Ammon's horn (tissue), 1 donor: Measurements from ENCODE around the gene TNNI2.

ENCODE experiments used
- DNase-seq: peaks from one replicate; pipeline ENCODE4 v3.0.0-alpha.2; 2016; ENCODE audit warnings: low spot score

The TNNI2 gene

DNA sequence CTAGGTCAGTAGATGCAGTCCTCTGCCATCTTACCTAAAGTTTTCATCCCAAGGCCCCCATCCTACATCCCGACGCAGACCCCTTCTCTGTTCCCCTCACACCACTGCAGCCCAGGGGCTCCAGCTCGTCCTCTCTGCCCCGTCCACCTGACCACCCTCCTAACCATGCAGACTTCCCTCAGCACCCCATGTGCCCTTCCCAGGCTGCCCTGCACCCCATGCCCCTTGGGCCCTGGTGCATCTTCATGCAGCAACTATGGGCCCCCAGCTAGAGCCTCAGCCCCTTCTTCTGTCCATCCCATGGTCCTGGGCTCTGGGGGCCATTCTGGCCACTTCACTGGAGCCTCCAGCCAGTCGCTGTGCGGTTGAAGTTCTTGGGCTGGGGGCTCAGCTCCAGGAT, 50.0 kb downstream of the TNNI2 start:
- no peak for DNase-seq

DNA sequence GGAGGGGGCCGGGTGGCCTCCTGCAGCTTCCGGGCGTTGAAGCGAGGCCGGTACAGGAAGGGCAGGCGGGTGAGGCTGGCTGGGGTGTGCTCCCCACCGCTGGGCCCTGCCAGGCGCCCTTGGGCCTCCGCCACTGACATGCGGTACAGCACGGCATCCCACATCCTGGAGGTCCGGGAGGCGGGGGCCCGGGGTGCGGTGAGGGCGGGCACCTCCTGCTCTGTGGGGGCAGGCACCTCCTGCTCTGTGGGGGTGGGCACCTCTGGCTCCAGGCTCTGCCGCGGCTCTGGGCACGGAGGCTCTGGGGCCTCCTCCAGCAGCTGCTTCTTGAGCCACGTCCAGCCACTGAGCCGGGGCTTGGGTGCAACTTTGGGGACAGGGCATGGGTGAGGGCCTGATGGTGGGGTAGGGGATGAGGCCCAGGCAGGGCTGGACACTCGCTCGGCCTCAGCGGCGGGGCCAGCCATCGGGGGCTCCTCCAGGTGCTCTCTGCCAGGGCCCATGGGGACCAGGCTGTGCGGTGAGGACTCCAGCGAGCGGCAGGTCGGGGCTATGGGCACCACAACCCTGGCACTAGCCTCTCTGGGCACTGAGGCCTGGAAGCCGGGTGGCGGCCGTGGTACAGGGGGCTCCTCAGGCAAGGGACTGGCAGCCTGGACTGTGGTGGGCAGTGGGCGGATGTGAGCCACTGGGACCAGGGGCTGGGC, 50.6 kb downstream of the TNNI2 start:
- DNase-seq: no peak

DNA sequence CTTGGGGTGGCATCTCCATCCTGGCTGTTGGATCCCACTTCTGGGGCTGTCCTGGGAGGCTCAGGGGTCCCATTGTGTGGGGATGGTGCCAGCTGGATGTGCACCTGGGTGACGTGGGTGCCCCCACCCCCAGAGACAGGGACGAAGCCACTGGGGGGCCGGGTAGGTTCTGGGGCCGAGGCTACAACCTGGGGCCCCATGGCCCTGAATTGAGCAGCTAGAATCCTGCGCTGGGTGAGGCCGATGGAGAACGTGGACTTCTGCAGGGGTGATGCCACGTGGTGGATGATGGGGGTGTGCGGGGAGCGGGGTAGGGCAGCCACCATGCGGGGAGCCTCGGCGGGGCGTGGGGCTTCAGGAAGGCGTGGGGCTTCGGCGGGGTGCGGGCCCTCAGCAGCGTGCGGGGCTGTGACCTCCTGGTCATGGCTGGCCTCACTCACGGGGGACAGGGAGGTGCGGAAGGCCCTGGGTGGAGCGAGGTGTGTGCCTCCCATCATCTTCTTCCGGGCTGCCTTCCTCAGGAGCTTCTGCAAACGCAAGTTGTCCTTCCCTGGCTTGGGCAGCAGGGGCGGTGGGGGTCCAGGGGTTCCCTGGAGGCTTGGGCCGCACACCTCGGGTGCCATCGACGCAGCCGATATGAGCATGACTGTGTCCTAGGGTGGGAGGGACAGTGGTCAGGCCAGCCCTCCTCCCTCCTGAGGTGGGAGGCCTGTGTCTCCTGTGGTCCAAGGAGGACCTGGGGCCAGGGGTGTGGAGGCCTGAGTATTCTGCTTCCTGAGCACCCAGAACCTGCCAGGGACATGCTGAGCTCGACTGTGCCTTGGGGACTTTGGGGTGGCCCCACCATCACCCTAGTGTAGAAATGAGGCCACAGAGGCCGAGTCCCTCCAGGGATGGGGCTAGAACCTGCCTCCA, 51.4 kb downstream of the TNNI2 start:
- DNase-seq: no peak
